Fibroblast of skin of scalp (primary cell): Measurements from ENCODE around the gene ABHD15. TPM values are rescaled to one million over a fixed set of nuclear protein-coding genes. Genes with fewer than 3 reads are reported as not detected.

Experiments used
- DNase-seq: peaks from one replicate; pipeline ENCODE4 v3.0.0-alpha.2; 2013
- polyA plus RNA-seq, 2 experiments: library from polyadenylated mRNA; unstranded; fragments of 120-200 nt; gene quantifications; one replicate each; pipeline ENCODE4 v1.2.1, GENCODE V29; 2013; ENCODE audit not compliant: insufficient read length in 2 of 2

Gene ABHD15, protein sequence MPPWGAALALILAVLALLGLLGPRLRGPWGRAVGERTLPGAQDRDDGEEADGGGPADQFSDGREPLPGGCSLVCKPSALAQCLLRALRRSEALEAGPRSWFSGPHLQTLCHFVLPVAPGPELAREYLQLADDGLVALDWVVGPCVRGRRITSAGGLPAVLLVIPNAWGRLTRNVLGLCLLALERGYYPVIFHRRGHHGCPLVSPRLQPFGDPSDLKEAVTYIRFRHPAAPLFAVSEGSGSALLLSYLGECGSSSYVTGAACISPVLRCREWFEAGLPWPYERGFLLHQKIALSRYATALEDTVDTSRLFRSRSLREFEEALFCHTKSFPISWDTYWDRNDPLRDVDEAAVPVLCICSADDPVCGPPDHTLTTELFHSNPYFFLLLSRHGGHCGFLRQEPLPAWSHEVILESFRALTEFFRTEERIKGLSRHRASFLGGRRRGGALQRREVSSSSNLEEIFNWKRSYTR
- 5.9 TPM for polyA plus RNA-seq (2013, experiment 1 of 2; ENCODE audit: insufficient read length)
- polyA plus RNA-seq (2013, experiment 2 of 2; ENCODE audit: insufficient read length) = 6.2 TPM

DNA sequence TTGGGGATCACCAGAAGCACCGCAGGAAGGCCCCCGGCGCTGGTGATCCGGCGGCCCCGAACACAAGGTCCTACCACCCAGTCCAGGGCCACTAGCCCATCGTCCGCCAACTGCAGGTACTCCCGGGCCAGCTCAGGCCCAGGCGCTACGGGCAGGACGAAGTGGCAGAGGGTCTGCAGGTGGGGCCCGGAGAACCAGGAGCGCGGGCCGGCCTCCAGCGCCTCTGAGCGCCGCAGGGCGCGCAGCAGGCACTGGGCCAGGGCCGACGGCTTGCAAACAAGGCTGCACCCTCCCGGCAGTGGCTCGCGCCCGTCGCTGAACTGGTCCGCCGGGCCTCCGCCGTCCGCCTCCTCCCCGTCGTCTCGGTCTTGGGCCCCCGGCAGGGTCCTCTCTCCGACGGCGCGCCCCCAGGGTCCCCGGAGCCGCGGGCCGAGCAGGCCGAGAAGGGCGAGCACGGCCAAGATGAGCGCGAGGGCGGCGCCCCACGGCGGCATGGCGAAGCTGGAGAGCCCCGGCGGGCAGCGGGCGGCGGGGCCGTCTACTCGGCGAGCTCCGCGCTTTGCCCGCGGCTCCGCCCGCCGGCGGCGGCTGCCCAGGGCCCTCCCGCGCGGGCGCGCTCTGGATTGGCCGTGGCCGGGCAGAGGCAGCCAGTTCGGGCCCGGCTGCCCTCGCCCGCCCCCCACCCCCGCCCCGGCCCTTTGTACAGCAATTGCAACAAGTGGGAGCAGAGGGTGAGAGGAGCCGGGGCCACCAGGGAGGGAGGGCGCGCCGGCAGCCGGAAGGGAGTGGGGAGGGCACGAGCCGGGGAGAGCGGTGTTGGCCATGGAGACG lies at the start of gene ABHD15:
Gene ABHD15 (minus strand): TSS at position 565 of the 831 bp plus-strand sequence. CDS start 71 bp downstream, at position 494.
- peak; percentile 72 for DNase-seq

DNA sequence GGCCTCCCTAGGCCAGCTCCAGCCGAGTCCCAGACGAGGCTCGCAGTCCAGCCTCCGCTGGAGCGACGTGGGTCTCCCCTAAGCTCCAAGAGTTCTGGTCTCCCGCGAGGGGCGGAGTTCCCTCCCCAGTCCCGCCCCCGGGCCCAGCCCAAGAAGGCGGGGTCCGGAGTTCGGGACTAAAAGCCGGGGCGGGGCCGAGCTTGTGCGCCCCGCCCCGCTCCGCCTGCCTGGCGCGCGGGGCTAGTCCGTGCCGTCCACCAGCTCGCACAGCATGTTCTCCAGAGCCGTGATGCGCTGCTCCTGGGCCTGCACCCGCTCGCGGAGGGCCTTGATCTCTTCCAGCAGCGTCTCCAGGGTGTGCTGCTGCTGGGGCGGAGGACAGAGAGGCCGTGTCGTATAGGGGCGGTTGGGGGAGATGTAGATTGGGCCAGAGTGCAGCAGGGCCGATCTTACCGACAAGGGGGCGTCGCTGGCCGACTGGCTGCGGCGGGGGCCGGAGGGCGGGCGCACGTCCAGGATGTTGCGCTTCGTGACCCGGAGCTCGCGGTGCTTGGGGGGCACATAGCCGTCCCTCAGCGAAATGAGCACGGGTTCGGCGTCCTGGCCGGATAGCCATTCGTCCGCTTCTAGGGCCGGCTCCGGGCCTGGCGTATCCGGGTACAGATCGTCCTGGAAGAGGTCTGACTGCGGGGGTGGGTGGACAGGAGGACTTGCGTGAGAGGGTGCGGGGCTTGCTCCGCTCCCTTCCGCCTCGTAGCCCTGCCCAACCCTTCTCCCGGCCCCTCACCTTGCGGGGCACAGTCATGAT lies 48.9 kb upstream of the ABHD15 start:
- peak; percentile 83 for DNase-seq

DNA sequence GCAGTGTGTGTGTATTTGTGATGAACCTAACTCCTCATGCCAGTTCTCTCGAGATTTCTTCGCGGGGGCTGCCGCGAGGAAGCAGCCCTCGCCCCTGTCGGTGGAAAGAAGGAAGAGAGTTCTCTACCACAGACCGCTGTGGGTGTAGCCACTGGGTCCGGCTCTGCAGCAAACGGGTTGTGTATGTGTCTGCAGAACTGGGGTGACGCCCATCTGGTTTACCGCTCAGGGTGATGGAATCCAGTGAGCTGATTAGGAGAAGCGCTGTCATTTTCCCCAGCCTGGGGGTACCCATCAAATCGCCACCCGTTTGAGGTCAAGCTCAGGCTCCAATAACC lies 48.2 kb upstream of the ABHD15 start:
- peak; percentile 27 for DNase-seq

DNA sequence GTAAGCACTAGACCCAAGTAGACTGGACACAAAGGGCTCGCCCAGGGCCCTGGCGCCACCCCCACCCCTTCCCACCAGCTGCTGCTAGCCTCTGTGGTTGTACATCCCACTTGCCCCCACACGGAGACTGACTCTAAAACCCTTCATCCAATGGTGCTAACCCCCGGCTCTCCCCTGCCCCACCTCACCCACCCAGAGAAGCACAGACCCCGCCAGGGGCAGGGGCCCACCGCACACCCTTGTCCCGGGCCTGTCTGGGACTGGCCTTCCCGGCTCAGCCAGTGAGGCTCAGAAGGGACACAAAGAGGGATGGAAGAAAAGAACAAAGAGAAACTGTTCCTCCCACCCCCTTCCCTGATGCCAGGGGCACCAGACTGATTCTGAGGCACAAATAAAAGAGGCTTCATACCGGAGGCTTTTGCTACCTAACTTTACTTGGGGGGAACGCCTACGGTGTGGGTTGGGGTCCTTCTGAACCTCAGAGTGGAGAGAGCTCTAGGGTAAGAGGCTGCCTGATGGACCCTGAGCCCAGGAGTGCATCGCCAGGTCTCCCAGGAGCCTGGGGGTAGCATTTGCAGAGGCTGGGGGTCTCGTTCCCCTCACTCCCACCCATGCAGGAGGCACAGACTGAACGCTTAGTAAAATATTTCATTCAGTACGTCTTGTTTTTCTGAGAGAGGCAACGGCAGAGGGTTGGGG lies 47.7 kb upstream of the ABHD15 start:
- no peak for DNase-seq

DNA sequence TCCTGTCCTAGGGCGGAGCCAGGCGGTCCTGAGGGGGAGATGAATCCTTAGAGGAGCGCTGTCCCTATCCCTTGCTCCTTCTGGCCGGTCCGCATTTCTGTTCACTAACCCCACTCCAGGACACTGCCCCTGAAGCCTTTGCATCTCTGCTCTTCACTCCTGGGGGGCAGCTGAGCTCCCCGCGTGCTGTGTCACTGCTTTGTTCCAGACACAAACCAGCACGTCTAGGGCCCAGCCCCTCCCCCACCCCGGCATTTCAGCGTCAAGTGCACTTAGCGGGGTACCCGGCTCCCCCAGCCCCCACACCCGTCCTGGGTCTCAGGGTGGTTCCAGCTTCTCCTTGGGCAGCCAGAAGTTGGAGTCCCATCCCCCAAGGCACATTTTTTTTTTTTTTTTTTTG lies 47.0 kb upstream of the ABHD15 start:
- no peak for DNase-seq

DNA sequence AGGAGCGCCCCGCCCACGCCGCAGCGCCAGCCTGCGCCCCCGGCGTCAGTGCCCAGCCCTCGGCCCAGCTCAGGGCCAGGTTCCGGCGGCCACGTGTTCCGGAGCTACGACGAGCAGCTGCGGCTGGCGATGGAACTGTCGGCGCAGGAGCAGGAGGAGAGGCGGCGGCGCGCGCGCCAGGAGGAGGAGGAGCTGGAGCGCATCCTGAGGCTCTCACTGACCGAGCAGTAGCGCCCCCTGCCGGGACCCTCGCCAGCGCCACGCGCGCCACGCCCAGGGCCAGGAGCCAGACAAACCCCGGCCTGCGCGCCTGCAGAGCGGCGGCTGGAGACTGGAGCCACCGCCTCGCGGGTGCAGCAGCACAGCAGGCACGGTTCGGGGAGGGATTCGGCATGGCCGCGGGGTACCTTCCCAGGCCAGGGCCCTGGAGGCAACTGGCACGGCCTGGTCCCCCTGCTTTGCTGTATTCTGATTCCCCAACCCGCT lies 46.6 kb upstream of the ABHD15 start:
- peak; percentile 89 for DNase-seq

DNA sequence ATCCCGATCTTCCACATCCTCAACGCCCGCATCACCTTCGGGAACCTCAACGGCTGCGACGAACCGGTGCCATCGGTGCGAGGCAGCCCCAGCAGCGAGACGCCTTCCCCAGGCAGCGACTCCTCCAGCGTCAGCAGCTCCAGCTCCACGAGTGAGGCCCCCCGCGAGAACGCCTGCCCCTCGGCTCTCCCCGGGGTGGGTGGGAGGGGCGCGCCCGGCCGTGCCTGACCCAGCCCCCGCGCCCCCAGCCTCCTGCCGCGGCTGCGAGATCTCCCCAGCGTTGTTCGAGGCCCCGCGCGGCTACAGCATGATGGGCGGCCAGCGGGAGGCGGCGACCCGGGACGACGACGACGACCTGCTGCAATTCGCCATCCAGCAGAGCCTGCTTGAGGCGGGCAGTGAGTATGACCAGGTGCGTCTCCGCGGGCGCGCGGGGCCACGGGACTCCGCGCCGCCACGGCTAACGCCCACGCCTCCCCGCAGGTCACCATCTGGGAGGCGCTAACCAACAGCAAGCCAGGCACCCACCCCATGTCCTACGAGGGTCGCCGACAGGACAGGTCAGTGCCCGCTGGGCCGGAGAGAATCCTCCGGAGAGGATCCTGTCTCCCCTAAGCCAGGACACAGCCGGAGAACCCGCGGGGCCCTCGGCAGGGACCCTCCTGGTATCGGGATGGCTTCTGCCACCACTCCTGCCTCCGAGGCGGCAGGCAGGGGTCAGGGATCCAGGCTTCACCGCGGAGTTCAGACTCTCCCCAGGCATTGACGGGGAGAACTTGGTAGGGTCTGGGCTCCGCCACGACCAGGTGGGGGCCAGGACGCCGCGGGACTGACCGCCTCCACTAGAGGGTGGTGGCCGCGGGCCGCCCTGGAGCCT lies 45.8 kb upstream of the ABHD15 start:
- DNase-seq = no peak

DNA sequence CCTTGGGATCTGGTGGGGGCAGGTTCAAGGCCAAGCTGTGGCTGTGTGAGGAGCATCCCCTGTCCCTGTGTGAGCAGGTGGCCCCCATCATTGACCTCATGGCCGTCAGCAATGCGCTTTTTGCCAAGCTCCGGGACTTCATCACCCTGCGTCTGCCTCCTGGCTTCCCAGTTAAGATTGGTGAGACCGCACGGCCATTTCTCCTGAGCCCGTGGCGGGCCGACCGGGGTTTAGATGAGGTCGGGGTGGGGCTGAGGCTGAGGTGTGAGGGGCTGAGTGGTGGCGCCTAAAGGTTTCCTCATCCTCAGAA lies 45.2 kb upstream of the ABHD15 start:
- no peak for DNase-seq

DNA sequence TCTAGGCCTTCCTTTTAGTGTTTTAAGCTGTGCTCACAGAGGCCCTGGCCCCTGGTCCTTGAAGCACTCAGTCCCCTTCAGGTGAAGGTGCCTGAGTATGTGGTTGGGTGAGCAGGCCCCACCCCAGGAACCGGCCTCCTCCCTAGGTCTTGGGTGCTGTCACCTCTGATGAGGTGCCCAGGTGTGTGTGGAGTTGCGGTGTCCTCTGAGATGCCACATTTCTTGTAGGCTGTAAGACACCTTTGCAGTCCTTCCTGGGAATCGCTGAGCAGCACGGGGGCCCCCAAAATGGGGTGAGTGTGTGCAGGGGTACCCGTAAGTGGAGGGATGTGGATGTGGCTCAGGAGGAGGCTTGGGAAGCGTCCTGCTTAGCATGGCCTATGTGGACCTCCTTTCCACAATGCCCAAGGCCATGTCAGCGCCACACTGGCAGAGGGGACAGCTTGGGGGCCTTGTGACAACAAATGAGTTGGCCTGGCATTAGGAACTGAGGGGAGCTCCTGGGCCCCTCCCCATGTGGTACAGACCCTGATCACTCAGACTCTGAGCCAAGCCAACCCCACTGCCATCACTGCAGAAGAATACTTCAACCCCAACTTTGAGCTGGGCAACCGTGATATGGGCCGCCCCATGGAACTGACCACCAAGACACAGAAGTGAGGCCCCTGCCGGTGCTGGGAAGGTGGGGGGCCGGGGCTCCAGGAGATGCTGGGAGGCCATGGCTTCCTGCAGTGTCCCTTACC lies 44.7 kb upstream of the ABHD15 start:
- no peak for DNase-seq

DNA sequence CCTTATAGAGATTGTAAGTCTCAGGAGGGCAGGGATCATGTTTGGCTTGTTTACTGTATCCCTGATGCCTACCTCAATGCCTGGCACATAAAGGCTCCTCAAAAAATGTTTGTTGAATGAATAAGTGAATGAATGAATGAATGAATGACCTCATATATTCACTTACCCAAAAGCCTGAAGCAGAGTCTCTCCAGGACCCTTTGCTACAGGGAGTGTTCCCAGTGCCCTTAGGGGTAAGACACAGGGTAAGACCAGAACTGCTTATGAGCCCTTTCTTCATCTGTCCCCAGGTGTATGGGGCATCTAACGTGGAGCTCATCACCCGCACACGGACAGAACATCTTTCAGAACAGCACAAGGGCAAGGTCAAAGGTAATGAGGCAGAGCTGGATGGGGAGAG lies 43.6 kb upstream of the ABHD15 start:
- DNase-seq = no peak

DNA sequence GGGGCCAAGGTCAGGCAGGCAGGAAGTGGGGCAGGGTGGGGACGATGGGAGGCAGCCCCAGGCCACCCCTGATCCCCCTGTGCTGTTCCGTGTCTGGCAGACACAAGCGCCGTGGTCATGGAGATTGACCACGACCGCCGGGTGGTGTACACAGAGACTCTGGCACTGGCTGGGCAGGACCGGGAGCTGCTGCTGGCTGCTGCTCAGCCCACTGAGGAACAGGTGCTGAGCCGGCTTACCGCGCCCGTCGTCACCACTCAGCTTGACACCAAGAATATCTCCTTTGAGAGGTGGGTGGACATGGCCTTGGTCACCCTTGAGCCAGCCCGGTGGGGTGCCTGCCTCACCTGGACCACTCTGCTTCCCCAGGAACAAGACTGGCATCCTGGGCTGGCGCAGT lies 42.1 kb upstream of the ABHD15 start:
- DNase-seq = no peak

DNA sequence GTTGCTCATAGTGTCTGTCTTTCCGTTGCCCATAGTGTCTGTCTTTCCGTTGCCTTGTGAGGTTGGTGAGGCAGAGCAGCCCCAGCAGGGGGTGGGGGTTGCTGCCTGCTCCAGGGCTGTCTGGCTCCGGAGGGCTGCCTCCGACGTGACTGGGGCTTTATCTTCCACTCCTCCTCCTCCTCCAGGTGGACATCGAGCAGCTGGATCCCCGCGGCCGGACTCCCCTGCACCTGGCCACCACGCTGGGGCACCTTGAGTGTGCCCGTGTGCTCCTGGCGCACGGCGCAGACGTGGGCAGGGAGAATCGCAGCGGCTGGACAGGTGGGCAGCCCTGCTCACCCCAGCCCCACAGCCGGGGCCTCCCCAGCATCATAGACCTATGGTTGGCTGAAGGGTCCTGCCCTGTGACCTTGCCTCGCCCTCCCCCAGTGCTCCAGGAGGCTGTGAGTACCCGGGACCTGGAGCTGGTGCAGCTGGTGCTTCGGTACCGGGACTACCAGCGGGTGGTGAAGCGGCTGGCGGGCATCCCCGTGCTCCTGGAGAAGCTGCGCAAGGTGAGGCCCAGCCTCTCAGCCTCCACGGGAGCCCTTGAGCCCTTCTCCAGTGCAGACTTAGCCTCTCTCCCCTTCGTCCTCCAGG lies 40.8 kb upstream of the ABHD15 start:
- DNase-seq = no peak

DNA sequence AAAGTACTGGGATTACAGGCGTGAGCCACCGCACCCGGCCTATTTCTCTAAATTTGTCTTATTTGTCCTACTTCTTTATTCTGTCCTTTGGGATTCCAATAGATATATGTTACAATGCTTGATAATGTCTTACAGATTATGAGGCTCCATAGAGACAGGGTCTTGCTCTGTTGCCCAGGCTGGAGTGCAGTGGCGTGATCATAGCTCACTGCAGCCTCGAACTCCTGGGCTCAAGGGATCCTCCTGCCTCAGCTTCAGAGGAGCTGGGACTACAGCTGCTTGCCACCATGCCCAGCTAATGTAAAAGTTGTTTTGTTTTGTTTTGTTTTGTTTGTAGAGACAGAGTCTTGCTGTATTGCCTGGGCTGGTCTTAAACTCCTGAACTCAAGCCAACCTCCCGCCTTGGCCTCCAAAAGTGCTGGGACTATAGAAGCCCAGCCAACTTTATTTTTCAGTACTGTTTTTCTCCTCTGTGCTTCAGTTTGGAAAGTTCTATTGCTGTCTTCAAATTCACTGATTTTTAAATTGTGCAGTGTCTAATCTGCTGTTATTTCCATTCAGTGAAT lies 36.4 kb upstream of the ABHD15 start:
- DNase-seq = no peak

DNA sequence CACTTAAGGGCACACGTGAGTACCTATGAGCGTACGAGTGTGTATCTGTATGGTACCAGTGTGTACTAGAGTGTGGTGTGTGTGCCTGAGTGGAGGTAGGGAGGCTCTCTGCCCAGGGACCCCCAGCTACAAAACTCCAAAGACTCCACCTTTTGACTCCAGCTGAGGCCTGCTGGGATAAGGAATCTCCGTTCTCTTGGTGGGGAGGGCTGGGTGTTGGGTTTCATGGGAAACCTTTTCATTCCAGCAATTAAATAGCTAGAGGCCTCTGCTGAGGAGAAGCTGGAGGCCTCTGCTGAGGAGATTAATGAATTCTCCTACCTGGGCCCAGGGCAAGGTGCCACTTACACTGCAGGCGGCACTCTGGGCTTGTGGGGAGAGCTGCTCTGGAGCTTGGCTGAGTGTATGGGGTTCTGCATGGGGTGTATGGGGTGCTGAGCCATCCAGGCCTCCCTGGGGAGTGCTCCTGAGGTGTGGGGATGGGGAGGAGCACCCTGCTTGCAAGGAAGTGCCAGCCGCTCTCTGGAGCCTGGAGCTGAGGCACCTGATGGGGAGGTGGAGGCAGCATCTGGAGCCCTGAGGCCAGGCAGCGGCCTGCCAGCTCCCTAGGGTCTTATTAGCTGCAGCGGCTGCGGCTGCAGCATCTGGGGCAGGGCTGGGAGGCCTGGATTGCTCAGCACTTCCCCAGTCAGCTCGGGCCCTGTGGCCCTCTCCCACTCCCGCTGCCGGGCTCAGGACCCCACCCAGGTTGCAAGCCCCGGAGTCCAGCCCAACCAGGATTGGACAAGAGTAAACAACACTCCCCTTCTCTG lies 30.7 kb upstream of the ABHD15 start:
- DNase-seq = no peak

DNA sequence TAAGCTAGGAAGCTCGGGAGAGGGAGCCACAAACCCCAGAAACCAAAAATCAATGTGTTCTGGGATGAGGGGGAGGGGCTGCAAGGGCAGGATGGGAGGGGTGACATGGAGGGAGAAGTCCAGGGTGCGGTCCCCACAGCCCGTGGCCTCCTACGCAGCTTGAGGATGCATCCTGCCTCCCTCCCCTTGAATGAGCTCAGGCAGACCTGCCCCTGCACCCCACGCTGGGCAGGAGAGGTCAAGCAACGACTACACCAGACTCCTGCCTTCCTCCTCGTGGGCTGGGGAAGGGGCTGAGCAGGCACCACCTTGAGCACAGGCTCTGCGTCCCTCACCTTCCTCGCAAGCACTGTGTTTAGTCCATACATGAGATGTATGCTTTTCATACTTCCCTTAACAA lies 30.0 kb upstream of the ABHD15 start:
- DNase-seq = no peak

DNA sequence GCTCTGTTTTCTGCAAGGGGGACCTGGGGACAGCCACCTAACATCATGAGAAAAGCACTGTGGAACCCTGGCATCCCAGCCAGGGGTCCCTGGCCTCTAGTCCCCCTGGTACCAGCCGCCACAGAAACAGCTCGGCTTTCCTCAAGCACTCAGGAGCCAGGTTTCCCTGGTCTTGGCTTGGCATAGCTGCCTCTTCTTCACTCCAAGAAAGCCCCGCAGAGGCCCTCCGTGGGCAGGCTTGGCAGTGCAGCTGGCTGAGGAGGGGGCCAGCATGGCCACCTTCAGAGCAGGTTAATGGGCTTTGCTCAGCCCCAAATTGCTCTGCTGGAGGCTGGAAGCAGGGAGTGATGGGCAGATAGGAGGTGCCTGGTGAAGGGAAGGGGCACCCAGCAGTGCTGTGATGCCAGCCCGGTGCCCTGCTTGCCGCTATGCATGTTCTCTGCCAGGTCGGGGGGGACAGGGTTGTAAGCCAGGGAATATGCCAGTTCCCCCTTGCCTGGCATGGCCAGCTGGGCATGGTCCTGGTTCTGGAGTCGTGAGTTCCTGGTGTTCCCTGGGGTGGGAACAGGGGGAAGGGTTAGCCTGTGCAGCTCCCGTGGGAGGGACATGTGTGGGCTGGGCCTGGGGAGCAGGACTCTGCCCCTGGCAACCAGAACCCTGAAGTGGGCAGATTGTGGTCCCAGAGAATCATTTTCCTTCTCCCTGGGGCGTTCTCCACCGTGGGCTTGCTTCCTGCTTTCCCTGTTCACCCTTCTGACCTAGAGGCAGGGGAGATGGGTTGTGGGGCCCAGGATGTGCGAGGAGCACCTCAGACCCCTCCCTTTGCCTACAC lies 29.3 kb upstream of the ABHD15 start:
- no peak for DNase-seq

DNA sequence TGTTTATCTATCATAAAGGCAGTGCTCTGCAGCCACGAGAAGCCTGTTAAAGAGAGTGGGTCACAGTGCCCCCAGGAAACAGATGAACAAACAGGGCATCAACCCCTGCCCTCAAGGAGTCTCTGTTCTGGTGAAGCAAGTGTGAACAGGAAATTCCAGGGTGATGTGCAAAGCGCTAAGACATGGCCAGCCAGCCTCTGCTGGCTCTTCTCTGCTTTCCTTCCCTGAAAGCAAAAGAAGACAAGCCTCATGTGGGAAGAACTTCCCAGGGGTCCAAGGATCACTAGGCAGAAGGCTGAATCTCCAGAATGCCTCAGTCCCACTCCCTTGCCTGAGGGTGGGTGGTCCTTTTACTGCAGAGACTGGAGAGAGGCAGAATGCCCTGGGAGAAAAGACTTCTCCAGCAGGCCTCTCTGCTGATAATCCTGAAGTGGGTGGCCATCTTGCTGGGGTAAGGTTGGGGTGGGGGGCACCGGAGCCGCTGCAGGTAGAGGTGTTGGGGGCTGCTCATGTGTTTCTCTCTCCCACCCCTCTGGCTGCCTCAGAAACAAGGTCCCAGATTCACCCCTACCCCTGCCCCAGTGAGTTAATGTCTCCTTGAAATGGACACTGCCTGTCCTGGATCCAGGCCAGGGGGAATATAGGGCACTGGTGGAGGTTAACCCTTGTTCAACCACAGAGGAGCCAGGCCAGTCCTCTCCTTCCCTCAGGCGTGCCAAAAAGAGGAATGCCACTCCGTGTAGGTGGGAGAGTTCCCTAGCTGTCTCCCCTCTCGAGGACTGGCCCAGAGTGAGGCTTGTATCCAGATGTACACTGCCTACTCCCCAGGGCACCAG lies 28.5 kb upstream of the ABHD15 start:
- DNase-seq = peak; percentile 58
